Measurements from ENCODE around the gene SSU72.
"Not testable (repeated sequence)": the region's sequence is repeated elsewhere in the genome, so short reads cannot be mapped to it uniquely, and the experiment has no call there.

The SSU72 gene

DNA sequence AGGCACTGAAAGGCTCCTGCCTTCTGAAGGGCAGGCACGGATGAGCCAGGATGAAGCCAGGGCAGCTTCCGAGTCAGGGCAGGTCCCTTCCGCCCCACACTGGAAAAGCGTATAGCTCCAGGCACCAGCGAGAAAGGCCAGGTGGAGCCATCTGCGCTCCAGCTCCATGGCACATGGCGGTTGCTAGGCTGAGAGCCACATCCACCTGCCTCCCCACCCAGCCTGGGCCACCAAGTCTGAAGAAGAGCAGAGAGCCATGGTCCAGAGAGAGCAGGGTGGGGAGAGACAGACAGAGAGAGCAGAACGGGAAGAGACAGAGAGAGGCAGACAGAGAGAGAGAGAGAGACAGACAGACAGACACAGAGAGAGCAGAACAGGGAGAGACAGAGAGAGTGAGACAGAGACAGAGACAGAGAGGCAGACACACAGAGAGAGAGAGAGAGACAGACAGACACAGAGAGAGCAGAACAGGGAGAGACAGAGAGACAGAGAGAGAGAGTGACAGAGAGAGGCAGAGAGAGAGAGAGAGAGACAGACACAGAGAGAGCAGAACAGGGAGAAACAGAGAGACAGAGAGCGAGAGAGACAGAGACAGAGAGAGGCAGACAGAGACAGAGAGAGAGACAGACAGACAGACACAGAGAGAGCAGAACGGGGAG lies 20.1 kb upstream of the SSU72 start:
- DNase-seq = no peak

DNA sequence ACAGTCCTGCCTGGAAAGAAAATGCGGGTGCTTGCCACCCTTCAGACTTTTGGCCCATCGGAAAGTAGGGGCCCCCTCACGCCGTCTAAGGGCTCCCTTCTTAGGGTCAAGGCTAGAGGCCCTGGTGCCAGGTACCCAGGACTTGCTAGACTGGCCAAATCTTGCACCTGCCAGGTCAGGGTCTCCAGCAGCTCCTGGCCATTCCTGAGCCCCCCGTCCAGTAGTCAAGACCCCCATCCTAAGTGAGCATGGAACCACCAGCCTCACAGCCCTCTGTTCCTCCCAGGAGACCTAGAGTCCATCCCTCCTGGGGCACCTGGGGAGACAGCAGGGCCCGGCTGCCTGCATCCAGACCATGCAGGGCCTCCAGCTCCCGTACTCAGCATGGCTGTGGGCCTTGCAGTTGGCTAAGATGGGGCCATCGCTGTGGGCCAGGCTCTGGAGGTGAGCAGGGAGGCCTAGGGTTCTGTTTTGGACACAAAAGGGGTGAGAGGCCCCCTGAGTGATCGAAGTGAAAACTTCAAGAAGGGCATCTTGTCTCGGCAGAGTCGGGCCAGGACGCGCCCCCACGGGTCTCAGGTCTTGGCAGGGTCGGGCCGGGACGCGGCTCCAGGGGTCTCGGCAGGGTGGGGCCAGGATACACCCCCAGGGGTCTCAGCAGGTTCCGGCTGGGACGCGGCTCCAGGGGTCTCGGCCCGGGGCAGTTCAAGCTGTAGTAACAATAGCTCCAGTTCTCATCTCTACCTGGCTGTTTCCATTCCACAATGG lies 19.4 kb upstream of the SSU72 start:
- DNase-seq = no peak

- DNase-seq = no peak
Observed at GRCh38 chr1:1591452-1591851, 16.8 kb upstream of the SSU72 start.

GRCh38 chr1:1583347-1584010 lies 8.8 kb upstream of the SSU72 start:
- no peak for DNase-seq

- DNase-seq = no peak
Observed at GRCh38 chr1:1582585-1583346, 8.1 kb upstream of the SSU72 start.

GRCh38 chr1:1578371-1578940 lies 3.8 kb upstream of the SSU72 start:
- no peak for DNase-seq

DNA sequence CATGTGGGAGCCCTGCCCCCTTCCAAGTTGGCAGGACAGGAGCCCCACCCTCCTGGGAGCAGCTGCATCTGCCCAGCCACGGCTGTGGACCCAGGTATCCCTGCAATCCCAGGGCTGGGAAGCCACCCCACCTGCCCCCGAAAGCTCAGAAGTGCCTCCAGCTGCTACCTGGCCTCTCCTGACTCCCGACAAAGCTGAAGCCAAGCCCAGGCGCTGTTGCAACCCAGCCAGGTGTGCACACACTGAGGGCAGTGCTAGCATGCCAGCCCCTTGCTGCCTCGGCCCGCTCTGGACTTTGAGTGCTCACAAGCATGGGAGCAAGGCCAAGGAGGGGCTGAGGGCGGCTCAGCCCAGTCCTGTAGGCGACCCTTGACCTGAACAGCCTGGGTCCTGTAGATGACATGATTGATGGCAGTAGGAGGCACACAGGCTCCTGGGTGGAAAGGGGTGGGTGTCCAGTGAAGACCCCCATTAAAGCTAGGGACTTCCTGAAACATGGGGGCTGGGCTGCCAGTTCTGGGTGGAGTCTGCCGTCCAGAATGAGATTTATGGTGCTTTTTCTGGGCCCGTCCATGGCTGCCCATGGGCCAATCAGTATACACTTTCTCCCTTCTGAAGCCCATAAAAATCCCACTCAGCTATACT lies 2.8 kb upstream of the SSU72 start:
- no peak for DNase-seq

- peak; percentile 25 for DNase-seq
Observed at GRCh38 chr1:1573843-1574720, 581 bp downstream of the SSU72 start.

- no peak for DNase-seq
Observed at GRCh38 chr1:1569341-1569740, 5.3 kb downstream of the SSU72 start.

DNA sequence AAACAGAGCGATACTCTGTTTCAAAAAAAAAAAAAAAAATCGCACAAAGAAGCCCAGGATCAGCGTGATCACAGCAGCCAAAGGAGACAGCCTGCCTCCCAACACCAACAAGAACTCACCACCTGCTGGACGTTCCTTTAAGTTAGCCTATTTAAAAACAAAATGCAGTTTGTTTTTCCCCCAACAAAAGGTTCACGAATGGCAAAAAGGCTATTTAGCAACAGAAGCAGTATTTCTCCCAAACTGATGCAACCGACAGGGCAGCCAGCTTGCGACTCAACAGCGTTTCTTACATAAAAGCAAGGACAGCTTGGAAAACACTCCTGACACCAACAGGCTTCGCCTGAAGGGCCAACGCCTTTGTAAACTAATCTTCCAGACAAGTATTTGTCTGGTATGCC lies 6.8 kb downstream of the SSU72 start:
- DNase-seq = no peak

DNA sequence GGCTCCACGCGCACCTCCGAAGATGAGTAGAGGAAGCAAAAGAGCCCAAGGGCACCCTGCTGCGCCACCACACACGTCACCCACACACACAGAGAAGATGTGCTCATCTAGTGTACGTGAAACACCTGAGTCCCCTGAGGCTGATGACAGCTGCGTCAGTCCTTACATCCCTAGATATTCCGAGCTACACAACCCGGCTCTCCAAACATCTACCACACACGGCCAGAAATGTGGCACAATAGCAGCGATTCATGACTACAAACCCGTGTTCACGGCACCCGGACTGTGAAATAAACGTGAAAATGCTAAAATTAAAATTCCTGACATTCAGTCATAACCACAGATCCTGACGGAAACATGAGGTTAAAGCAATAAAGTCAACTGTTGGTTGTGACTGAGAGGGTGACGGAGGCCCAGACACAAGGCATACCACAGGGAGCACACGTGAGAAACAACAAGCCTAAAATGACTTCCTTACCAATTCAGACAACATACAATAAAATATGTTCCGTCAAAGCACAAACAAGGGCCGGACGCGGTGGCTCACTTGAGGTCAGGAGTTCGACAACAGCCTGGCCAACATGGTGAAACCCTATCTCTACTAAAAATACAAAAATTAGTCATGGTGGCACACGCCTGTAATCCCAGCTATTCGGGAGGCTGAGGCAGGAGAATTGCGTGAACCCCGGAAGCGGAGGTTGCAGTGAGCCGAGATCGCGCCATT lies 7.3 kb downstream of the SSU72 start:
- DNase-seq = no peak

GRCh38 chr1:1565340-1565739 lies 9.3 kb downstream of the SSU72 start:
- no peak for DNase-seq

- DNase-seq = no peak
Observed at GRCh38 chr1:1564268-1564667, 10.4 kb downstream of the SSU72 start.

DNA sequence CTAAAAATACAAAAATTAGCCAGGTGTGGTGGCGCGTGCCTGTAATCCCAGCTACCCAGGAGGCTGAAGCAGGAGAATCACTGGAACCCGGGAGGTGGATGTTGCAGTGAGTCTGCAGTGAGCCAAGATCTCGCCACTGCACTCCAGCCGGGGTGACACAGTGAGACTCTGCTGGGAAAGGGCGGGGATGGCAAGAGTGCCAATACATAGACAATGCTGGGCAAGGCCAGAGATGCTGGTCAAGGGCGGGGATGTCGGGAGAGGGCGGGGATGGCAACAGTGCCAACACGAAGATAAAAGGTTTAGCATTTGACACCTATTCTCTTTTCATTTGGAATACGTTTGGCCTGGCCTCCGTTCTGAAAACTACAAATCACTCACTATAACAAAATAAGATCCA lies 11.0 kb downstream of the SSU72 start:
- DNase-seq = no peak

DNA sequence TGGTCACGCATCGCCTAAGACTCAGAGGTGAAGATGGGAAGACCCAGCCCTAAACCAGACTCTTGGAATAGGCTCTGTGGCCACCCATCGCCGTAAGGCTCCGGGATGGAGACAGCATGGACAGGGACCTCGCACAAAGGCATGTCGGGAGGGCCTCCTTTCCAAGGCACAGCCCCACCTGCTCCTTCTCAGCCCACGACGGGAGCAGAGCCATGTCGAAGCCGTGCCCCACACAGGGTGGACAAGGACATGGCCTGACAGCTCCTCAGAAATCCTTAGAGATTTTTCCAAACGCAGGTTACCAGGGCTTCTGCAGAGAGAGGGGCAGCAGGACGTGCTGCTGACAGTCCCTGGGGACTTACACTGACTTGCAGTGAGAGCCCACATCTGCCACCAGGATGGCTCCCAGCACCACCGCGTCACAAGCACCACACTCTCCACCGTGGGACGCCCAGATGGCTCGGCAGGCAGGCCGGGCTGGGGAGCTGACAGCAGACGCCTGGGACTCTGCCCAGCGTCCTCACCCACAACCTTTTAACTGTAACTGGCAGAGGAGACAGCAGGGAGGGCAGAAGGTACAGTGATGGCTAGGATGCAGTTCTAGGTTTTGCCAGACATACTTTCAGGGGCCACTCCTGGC lies 12.0 kb downstream of the SSU72 start:
- DNase-seq = no peak

DNA sequence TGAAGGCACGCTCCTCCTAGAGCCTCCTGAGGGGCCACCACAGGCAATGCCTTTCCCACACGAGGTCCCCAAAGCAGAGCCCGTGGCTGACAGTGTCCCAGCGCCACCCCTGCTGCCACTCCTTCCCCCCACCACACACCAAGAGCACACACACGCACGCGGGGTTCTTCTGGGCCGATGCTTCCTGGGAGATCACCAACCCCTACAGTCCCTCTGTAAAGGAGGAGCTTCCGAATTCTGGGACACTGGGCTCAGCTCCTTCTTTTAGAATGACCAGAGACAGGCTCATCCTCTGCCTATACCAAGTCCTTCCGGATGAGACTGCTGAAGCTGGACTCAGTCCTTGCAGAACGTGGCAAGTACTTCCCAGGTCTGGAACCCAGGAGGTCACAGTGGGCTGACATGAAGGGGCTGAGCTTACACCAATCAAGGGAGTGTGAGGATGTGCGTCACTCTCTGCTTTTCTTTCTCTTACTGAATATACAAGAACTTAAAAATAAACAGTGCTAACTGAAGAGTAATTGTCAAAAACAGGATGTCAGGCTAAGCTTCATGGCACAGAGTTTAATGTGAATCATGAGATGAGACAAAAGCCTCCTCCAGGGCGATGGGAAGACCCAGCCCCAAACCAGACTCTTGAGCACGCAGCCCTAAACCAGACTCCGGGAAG lies 12.7 kb downstream of the SSU72 start:
- DNase-seq = no peak

DNA sequence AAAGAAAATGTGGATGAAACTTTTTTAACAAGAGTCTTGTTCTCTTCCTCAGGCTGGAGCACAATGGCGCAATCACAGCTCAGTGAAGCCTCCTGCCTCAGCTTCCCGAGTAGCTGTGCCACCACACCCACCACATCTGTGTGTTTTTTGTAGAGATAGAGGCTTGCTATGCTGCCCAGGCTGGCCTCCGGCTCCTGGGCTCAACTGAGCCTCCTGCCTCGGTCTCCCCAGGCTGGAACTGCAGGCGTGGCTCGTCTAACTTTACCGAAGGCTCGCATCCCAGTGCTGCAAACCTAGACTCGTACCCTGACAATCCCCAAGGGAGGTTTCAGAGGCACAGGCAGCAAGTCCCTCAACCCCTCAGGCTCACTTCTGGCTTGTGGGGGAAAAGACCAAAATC lies 14.5 kb downstream of the SSU72 start:
- DNase-seq = no peak

DNA sequence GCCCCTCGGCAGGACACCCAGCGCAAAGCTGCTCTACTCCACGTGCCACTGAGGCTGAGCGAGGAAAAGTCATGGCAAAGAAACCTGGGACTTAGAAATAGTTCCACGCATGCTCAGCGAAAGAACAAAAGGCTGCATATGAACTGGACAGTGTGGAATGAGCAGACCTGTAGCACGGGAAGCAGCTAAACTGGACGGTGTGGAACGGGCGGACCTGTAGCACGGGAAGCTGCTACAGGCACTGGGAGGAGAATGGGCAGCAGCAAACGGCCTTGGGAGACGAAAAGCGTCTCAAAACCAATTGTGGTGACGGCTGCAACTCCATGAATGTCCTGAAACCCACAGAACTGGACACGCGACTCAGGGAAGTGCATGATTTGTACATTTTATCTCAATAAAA lies 15.6 kb downstream of the SSU72 start:
- no peak for DNase-seq

DNA sequence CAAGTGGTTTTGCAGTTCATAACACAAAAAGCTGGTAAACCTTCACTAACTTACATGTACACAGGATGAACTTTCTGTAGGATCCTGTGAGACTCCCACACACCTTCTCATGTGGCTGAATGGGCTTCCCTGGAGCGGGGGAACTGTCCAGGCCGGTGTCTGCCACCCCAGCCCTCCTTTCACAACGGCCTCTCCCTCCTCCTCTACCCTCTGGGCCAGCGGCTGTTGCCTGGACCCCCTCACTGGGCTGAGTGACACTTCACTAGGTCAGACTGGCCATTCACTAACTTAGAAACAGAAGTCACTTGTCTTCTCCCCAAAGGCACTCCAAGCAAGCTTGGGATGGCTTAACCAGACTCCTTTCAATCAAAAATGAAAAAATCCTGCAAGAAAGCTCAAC lies 16.1 kb downstream of the SSU72 start:
- DNase-seq = no peak

DNA sequence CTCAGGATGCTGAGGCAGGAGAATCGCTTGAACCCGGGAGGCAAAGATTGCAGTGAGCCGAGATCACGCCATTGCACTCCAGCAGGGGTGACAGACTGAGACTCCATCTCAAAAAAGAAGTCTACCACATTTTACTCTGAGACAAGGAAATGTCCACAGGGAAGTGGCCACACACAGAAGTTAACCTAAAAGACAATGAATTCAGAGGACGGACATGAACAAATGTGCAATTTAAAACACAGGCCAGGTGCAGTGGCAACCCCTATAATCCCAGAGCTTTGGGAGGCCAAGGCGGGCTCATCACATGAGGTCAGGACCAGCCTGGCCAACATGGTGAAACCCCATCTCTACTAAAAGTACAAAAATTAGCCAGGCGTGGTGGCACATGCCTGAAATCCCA lies 17.0 kb downstream of the SSU72 start:
- not testable (repeated sequence) for DNase-seq
